SH-SY5Y (cell line): Measurements from ENCODE around the gene LENG1.

ENCODE experiments used
- GATA2 ChIP-seq: IDR thresholded peaks from 2 replicates; pipeline ENCODE4 v1.6.1; 2011; ENCODE audit warnings: mild to moderate bottlenecking, low read depth, low read length
- GATA3 ChIP-seq: IDR thresholded peaks from 2 replicates; pipeline ENCODE4 v1.6.1; 2011; ENCODE audit warnings: low read depth, mild to moderate bottlenecking, low read length, moderate library complexity

Gene LENG1

DNA sequence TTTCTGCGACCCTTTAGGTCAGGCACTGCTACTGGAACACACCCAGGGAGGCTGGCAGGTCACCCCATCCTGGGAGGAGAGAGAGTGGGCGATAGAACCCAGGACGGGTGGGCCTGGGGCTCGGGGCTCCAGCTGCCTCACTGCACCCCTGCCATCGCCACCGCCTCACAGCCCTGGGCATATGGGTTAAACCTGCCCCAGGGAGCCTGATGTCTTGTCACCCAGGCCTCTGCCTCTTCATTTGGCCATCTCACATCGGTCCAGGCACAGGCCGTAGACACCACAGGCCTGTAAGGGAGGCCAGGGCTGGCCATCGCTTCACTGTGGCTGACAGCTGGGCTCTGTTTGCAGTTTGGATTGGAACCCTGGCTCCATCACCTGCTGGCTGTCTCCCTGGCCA lies 33.8 kb downstream of the LENG1 start:
- TF ChIP-seq GATA2 = no peak
- TF ChIP-seq GATA3 = no peak

DNA sequence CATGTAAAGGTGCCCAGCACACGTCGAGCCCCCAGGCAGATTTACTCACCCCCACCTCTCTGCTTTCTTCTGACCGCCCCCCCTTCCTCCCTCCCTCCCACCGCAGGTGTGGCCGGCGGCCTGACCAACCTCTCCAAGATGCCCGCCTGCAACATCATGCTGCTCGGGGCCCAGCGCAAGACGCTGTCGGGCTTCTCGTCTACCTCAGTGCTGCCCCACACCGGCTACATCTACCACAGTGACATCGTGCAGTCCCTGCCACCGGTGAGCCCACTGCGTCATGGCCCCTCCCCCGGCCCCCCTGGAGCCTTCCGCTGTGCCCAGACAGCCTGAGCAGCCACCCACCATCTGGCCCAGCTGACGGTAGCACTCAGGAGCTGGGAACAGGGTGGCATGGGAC lies 35.1 kb downstream of the LENG1 start:
- TF ChIP-seq GATA3 = no peak
- no peak for TF ChIP-seq GATA2

DNA sequence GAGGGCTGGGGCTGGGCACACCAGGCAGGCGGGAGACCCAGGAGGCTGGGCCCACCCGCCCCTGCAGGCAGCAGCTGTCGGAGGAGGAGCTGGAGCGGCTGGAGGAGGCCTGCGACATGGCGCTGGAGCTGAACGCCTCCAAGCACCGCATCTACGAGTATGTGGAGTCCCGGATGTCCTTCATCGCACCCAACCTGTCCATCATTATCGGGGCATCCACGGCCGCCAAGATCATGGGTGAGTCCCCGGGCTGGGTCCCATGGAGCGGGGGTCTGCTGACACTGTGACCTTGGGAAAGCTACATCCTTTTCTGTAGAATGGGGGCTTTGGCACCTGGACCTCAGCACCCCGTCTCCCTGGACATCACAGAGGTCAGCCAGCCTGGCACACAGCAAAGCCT lies 35.8 kb downstream of the LENG1 start:
- TF ChIP-seq GATA3 (no peak), GATA2 (no peak)

DNA sequence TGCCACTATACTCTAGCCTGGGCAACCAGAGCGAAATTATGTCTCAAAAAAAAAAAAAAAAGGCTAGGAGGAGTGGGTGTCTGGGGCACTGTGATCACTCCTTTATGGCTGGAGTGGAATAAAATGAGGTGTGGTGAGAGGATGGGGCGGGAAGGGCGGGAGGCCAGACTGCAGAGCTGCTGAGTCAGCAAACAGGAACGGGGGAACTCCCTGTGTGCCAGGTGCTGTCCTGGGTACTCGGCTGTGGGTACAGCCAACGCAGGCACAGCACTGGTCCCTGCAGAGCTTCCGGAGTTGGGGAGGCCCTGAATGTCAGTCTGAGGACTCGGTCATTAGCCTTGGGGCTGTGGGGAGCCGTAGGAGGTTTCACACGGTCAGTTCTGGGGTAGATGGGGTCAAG lies 38.3 kb downstream of the LENG1 start:
- no peak for TF ChIP-seq GATA2

DNA sequence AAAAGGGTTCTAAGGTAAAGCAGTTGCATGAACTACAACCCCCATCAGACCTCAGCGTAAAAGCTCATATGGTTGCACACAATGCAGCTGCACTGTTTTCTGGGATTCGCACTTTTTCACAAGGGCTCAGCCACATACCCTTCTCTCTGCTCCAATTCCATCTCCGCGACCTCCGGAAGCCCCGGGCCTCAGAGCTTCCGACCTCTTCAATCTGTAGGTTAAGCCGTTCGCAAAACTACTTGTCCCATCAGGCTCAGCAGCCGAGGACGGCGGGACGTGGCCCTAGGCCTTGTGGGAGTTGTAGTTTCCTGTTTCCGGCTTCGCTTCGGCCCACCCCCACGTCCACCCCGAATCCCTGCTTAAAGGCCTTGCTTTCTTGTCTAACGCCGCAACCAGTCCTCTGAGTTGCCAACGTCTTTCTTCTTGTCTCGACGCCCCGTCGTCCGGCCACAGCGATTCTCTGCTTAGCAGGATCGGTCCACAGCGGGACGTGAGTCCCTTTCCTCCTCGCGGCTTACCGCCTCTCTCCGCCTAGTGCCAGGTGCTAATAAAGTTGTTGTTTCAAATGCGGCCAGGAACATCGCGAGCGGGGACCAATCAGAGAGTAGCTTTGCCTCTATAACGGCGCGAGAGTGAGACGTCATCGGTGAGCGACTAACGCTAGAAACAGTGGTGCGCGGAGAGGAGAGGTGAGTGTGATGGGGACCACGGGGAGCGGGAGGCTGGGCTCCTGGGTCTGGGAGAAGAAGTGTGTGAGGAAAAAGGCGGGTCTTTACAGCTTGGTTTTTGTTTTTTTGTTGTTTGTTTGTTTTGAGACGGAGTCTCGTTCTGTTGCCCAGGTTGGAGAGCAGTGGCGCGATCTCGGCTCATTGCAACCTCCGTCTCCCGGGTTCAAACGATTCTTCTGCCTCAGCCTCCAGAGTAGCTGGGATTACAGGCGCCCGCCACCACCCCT lies 44.1 kb downstream of the LENG1 start, which contains the start of the genes PRPF31 and TFPT:
PRPF31 (plus strand) TSS at position 646 of the 955 bp plus-strand sequence. CDS start 2,525 bp downstream, outside the sequence.
TFPT (minus strand) TSS at position 549 of the 955 bp plus-strand sequence; CDS start at position 161, 388 bp downstream.
- TF ChIP-seq GATA3 (no peak), GATA2 (no peak)

DNA sequence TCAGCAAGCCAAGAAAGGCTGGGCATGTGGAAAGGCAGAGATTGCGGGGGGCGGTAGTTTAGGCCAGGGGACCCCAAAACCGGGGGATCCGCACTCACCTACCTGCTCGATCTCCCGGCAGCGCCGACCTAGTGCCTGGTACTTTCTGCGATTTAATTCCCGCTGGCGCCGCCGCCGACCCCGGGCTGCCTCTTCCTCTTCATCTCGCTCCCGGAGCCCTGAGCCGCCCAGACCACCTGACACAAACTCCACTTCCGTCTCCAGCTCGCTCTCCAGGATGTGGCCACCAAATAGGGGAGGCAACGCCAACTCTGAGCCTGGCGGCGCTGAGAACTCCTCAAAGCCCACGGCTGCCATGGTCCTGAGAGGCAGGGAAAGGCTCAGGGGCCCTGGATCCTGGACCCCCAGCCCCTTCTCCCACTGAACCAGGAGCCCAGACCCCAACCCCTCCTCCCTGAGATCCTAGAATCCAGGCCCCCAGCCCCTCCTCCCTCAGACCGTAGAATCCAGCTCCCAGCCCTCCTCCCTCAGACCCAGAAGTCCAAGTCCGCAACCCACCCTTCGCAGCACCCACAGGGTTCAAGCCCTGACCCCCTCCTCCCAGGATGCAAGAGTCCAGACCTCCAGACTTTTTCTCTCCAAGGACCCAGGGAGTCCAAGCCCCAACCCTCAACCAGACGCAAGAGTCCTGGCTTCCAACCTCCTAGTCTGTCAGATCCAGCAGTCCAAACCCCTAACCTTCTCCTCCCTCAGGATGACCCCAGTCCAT lies 45.0 kb downstream of the LENG1 start:
- no peak for TF ChIP-seq GATA2
- no peak for TF ChIP-seq GATA3

DNA sequence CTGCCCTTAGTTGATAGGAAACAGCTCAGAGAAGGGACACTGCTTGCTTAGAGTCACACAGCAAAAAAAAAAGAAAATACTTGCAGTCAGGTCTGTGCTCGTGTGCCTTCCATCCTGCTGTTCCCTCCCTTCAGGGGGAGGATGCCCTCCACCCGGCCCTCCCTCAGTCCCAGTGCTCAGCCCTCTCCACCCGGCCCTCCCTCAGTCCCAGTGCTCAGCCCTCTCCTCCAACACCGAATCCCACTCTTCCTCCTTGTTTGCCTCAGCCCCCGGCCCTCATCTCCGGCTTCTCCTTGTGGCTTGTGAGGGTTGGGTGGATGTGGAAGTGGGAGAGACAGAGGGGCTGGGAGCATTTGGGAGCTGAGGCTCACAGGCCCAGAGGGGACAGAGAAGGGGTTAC lies 49.9 kb downstream of the LENG1 start:
- TF ChIP-seq GATA2 = no peak
- no peak for TF ChIP-seq GATA3

DNA sequence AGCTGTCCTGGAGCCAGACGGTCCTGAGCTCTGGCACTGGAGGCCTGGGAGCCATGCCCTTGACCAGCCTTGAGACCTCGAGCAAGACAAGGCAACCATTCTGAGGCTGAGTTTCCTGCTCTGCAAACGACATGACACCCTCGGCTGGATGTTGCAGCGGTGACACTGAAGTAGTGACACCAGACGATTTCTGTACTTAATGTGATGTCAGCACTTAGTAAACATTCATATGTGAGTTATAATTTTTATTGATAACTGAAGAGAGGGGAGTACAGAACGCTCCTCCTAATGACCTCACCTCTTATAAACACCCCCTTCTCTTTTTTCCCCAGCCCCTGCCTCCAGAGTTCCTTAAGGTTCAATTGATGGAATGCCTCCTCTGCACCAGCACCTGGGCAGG lies 51.0 kb downstream of the LENG1 start:
- TF ChIP-seq GATA3 = no peak
- no peak for TF ChIP-seq GATA2

DNA sequence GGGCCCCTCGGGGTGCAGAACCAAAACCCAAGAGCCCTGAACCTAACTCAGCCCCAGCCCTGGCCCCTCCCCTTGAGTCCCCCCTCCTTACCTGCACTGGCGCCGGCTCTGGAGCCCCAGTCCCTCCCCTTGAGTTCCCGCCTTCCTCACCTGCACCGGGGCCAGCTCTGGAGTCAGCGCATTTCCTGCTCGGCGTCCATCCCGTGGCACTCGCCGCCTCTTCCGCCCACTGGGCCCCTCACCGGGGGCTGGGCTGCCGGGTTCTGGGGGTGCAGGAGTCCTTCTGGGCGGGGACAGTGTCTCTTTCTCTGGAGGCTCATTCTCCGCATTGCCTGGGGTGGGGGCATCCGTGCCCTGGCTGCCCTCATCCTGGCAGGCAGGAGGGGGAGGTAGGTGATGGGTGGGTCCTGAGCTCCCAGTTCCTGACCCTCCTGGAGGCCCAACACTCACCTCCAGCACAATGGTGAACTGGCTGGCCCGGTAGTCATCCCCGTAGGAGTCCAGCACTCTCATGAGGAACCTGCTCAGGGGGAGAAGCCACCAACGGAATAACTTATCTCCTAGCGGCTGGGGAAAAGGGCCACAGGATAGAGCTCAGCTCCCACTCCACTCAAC lies 51.5 kb downstream of the LENG1 start:
- TF ChIP-seq GATA3 = no peak

DNA sequence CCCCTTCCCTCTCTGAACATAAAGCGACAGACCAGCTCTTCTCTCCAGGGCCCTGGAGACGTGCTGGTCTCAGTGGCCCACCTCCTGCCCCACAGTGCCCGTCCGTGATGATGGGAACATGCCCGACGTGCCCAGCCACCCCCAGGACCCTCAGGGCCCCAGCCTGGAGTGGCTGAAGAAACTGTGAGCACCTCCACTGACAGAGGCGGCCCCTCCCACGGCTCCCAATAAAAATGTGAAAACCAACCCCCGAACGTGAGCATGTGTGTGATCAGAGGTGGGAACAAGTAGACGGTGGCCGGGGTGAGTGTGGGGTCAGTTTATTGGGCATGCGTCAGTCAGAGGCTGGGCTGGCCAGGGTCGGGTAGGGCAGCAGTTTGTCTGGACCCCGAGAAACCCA lies 52.8 kb downstream of the LENG1 start:
- no peak for TF ChIP-seq GATA3

DNA sequence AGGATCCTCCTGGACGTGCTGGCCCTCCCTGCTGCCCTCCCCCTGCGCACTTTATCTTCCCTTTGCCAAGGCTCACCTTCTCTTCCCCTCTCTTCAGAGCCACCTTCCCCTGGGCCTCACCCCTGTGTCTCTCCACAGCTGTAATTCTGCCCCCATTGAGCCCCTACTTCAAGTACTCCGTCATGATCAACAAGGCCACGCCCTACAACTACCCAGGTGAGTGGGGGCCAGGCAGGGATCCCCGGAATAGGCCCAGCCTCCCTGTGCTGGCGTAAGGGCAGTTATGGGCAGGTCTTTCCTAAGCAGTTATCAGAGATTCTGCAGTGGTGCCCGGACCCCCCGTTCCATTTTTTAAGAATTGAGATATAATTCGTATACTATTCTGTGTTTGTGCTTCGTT lies 53.7 kb downstream of the LENG1 start:
- TF ChIP-seq GATA2 = no peak
- no peak for TF ChIP-seq GATA3
